22Rv1 (cell line): ENCODE results near the gene DMXL2.

Experiments used
- ZFX ChIP-seq: fragments of 450-650 bp; IDR thresholded peaks from 2 replicates; pipeline ENCODE4 v1.6.1; 2017; ENCODE audit warnings: antibody characterized with exemption, borderline replicate concordance
- TF ChIP-seq, protein P1 (sequence below): fragments of 450-650 bp; IDR thresholded peaks from 2 replicates; pipeline ENCODE4 v1.5.1; 2017; ENCODE audit warnings: mild to moderate bottlenecking

DNA sequence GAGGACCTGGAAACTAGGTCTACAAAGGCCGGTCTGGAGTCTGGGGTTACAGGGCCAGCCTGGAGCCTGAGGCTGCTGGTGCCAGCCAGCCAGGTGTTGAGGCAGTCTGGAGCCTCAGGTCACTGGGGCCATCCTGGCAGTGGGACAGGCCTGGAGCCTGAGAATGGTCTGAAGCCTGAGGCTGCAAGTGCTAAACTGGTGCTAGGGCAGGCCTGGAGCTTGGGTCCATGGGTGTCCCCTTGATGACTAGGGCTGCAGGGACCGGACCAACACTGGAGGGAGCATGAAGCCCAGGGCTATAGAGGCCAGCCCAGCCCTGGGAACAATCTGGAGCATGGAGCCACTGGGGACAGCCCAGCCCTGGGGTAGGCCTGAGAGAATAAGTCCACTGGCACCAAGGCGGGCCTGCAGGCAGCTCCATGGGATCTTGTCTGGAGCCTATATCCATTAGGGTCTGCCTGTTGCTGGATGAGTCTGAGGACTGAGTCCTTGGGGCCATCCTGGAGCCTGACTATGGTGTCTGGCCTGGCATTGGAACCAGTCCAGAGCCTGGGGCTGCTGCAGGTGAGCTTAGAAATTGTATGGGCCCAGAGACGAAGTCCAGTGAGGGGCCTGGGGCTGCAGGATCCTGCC lies 179.2 kb downstream of the DMXL2 start:
- TF ChIP-seq, protein P1, sequence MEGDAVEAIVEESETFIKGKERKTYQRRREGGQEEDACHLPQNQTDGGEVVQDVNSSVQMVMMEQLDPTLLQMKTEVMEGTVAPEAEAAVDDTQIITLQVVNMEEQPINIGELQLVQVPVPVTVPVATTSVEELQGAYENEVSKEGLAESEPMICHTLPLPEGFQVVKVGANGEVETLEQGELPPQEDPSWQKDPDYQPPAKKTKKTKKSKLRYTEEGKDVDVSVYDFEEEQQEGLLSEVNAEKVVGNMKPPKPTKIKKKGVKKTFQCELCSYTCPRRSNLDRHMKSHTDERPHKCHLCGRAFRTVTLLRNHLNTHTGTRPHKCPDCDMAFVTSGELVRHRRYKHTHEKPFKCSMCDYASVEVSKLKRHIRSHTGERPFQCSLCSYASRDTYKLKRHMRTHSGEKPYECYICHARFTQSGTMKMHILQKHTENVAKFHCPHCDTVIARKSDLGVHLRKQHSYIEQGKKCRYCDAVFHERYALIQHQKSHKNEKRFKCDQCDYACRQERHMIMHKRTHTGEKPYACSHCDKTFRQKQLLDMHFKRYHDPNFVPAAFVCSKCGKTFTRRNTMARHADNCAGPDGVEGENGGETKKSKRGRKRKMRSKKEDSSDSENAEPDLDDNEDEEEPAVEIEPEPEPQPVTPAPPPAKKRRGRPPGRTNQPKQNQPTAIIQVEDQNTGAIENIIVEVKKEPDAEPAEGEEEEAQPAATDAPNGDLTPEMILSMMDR = no peak
- TF ChIP-seq ZFX = no peak
